ENCODE data around the gene IFT27. TPM values are rescaled to one million over a fixed set of nuclear protein-coding genes. Genes with fewer than 3 reads are reported as not detected.

The IFT27 gene
- total and polyA plus RNA-seq, 2 of the 4 experiments (the other 2 are of a cell fraction): 14.5 to 26.9 TPM

GRCh38 chr22:36816339-36816635 is 40.4 kb upstream of the IFT27 start:
- Histone ChIP-seq H4K8ac (ENCODE audit: low read depth in 2 of 2, low read length in 2 of 2) (no peak overlapping the region), H3K23ac (ENCODE audit: low read depth, low read length) (no peak overlapping the region), H3K56ac (ENCODE audit: extremely low read depth, insufficient read depth, low read length) (no peak overlapping the region), H2AK5ac (ENCODE audit: low read depth, low read length) (no peak overlapping the region), H3K4me3 (ENCODE audit: insufficient read depth, low read depth, low read length) (no peak overlapping the region), H2BK5ac (ENCODE audit: low read depth, low read length, poor library complexity, severe bottlenecking) (no peak overlapping the region), H3K27ac (ENCODE audit: insufficient read depth, low read length) (no peak overlapping the region), H3K4ac (ENCODE audit: low read depth, low read length) (no peak overlapping the region), H2BK15ac (ENCODE audit: low read depth, low read length) (no peak overlapping the region), H2BK20ac (ENCODE audit: low read depth, low read length) (no peak overlapping the region), H3K79me1 (ENCODE audit: low read depth in 1 of 2, low read length in 2 of 2) (no peaks in the 10 kb centered on the region), H3K36me3 (ENCODE audit: control insufficient read depth, insufficient read depth, low read length) (no peaks in the 10 kb centered on the region), H3K27me3 (ENCODE audit: control insufficient read depth, insufficient read depth, low read length) (peaks cover 86% of the 10 kb centered on the region), H3K4me1 (ENCODE audit: control insufficient read depth, insufficient read depth, low read length) (no peaks in the 10 kb centered on the region), H3K4me2 (ENCODE audit: low read depth, low read length) (no peak overlapping the region), H2AFZ (replicated peaks; ENCODE audit: low read length, poor library complexity) (no peak overlapping the region), H4K5ac (ENCODE audit: low read depth, low read length) (no peak overlapping the region), H4K91ac (ENCODE audit: insufficient read depth, low read depth, low read length) (no peak overlapping the region), H3K14ac (replicated peaks; ENCODE audit: low read depth, low read length) (no peak overlapping the region), H3K9ac (ENCODE audit: low read depth, low read length) (no peak overlapping the region), H3K9me1 (ENCODE audit: insufficient read depth, low read length) (no peaks in the 10 kb centered on the region), H3K18ac (ENCODE audit: low read depth, low read length) (no peak overlapping the region), H2BK120ac (ENCODE audit: low read depth, low read length) (no peak overlapping the region), H3K9me3 (ENCODE audit: control insufficient read depth, insufficient read depth, low read length) (no peaks in the 10 kb centered on the region), H2AK9ac (replicated peaks; ENCODE audit: low read depth, low read length, poor library complexity) (no peak overlapping the region), H4K20me1 (ENCODE audit: insufficient read depth, low read length) (no peaks in the 10 kb centered on the region)
- dilution Hi-C loops (cut with HindIII; ENCODE audit: low sequenced_read_pairs, unreplicated experiment): no loop called here
- 0% methylated on average over 9 of the region's 12 CpGs; no CpG with 5 or more reads in 1 of the 2 experiments for WGBS, 2 experiments (ENCODE audit: extremely low coverage in 2 of 2, insufficient read length in 1 of 2)
- BruUV-seq (replicated peaks): no TSS peak
- TF ChIP-seq MXI1 (IDR thresholded peaks at IDR 0.05; ENCODE audit: borderline replicate concordance, low read depth, low read length): no peak
- TF ChIP-seq POLR2A (IDR thresholded peaks at IDR 0.05; ENCODE audit: low read depth, low read length): no peak
- no peak for TF ChIP-seq ELK1 (IDR thresholded peaks at IDR 0.05; ENCODE audit: borderline replicate concordance, low read depth, low read length)
- TF ChIP-seq RCOR1 (IDR thresholded peaks at IDR 0.05; ENCODE audit: insufficient replicate concordance, low read length): no peak
- no peak for TF ChIP-seq RFX5 (IDR thresholded peaks at IDR 0.05; ENCODE audit: low read depth, low read length)
- no peak for TF ChIP-seq USF2 (IDR thresholded peaks at IDR 0.05; ENCODE audit: low read depth, low read length)
- TF ChIP-seq BHLHE40 (IDR thresholded peaks at IDR 0.05; ENCODE audit: low read depth, low read length): no peak
- TF ChIP-seq CHD1 (IDR thresholded peaks at IDR 0.05; ENCODE audit: low read depth, low read length): no peak
- TF ChIP-seq NFE2L2 (IDR thresholded peaks at IDR 0.05; ENCODE audit: low read depth, low read length): no peak
- TF ChIP-seq CEBPB (IDR thresholded peaks at IDR 0.05; ENCODE audit: low read depth, low read length): no peak
- TF ChIP-seq MAZ (IDR thresholded peaks at IDR 0.05; ENCODE audit: borderline replicate concordance, low read depth, low read length): no peak
- no peak for TF ChIP-seq RAD21 (IDR thresholded peaks at IDR 0.05; ENCODE audit: low read length)
- TF ChIP-seq CTCF (conservative IDR thresholded peaks at IDR 0.05; ENCODE audit: low read depth, low read length): no peak
- no peak for TF ChIP-seq SMC3 (IDR thresholded peaks at IDR 0.05; ENCODE audit: low read depth, low read length)
- no peak for TF ChIP-seq MAFK (IDR thresholded peaks at IDR 0.05; ENCODE audit: low read depth, low read length)
- no peak for TF ChIP-seq FOS (IDR thresholded peaks at IDR 0.05; ENCODE audit: low read depth, low read length)
- intact Hi-C loops (cut with micrococcal nuclease): no loop called here
- in situ Hi-C loops (cut with MboI; ENCODE audit: low sequenced_read_pairs): no loop called here
- ChIA-PET CTCF (no interaction called here), POLR2A (ENCODE audit: unreplicated experiment) (no interaction called here)
- DNase-seq (no peak), ATAC-seq (ENCODE audit: low read depth) (no peak)

All from IMR-90 (cell line).